HG03565 (cell line): Measurements from ENCODE around the gene CTAG1B.
"Not testable (repeated sequence)": the region's sequence is repeated elsewhere in the genome, so short reads cannot be mapped to it uniquely, and the experiment has no call there.

ENCODE experiments used
- ATAC-seq: cut with Tn5 transposase; IDR thresholded peaks from one replicate; pipeline ENCODE4 v1.9.1; 2021; ENCODE audit warnings: mild to moderate bottlenecking, moderate library complexity; ENCODE audit not compliant: unreplicated experiment

The CTAG1B gene

DNA sequence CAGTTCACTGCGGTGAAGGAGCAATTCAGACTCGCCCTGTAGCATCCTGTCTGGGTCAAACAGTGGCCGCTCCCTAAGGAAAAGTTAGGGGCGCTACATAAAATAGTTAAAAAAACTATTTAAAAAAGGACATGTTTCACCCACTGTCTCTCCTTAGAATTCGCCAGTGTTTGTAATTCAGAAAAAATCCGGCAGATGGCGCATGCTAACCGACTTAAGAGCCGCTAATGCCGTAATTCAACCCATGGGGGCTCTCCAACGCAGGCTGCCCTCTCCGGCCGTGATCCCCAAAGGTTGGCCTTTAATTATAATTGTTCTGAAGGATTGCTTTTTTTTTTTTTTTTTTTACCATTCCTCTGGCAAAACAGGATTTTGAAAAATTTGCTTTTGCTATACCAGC lies 28.7 kb downstream of the CTAG1B start:
- ATAC-seq = not testable (repeated sequence)

DNA sequence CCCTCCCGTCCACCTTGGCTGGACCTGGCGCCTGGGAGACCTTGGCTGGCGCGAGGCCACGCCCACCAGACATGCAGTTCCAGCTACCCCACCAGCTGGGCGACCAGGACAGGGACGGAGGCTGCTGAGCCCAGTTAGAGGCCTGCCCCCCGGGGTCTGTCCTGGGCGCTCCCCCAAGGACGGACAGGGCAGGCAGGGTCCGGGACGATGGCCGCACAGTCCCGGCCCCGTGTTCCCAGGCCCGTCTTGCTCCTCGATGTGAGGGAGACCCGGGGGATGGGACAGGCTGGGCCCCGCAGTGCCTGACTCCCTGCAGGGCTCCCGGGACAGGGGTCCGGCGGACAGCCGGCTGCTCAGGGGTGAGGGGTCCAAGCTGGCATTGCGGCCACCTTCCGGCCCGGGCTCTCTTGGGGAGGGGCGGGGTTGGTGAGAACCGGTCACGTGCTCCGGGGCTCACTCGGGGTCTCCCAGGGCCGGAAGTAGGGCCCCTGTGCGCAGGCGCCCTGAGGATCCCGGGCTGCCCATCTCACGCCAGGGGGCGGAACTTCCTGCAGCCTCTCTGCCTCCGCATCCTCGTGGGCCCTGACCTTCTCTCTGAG lies 34.4 kb downstream of the CTAG1B start, which contains the start of gene CTAG1A:
CTAG1A (plus strand) TSS at position 549 of the 599 bp plus-strand sequence. CDS start 74 bp downstream, outside the sequence.
- not testable (repeated sequence) for ATAC-seq

DNA sequence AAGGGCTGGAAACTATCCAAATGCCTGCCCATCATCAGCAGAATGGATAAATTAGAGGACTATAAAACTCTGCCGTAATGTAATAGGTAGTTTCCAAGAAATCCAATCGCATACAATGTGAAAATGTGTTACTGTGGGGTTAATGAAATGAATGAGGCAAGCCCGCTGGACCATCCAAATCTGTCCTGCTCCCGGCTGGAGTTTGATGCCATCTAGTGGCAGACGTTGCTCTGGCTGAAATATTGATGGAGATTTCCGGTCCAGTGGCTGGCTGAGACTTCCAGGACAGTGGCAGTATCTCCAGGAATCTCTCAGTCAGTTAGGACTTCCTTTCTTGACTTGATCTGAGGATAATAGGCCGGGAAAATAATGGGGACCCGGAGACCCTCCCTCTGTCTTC lies 36.1 kb downstream of the CTAG1B start:
- ATAC-seq = not testable (repeated sequence)

DNA sequence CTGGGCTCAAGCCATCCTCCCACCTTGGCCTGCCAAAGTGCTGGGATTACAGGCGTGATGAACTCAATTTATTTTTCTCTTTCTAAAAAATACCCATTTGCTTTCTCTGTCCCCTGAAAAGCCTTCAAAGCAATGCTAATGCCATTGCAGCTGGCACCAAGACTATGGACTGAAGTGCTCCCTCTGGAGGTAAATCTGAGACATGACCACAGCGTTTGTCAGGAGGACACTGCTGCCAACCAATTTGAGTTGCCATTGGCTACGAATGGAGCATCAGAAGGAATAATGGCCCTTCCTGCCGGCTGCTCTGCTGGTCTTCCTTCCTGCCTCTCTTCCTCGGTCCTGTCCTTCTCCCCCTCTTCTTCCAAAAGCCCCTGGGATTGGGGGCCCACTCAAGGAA lies 44.0 kb downstream of the CTAG1B start:
- not testable (repeated sequence) for ATAC-seq

DNA sequence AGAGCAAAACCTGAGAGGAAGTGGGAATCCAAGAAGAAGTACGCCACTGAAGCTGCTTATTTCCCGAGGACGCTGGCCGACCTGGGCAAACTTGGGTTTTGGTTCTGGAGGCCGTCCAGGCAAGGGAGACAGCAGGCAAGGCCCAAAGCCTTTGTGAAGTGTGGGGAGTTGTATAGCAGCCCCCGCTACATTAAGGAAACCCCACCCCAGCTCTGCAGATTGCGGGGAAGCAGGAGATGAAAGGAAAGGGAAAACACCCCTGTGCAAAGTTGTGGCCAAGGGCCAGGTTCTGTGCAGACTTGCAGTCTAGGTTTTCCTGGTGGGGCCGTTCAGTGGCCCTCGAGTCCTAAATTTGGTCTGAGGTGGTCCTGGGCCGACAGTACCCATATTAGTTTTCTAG lies 46.0 kb downstream of the CTAG1B start:
- not testable (repeated sequence) for ATAC-seq

DNA sequence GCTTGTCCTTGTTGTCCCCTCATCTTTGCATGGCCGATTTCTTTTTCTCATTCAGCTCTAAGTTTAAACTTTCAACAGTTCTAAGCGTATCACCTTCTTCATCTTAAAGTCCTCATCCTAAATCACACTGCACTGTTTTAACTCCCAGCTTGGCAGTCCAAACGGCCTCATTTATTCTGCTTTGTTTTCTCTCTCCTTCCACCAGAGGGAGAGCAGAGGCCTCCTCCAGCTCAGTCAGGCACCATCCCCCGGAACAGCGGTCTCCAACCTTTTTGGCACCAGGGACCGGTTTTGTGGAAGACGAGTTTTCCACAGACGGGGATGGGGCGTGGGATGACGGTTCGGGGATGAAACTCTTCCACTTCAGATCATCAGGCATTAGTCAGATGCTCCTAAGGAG lies 48.7 kb downstream of the CTAG1B start:
- not testable (repeated sequence) for ATAC-seq
